Fibroblast of the aortic adventitia (primary cell): ENCODE measurements around the gene PARD3B. TPM values are rescaled to one million over a fixed set of nuclear protein-coding genes. Genes with fewer than 3 reads are reported as not detected.
A peak's percentile ranks its signal among the peaks of the same experiment; 100 is the strongest.

Experiments used
- DNase-seq: peaks from one replicate; pipeline ENCODE4 v3.0.0-alpha.2; 2010; ENCODE audit warnings: low read depth
- H3K4me3 ChIP-seq: 2 replicates; pipeline ENCODE4 v1.5.1; 2011; ENCODE audit warnings: low read depth, mild to moderate bottlenecking, control low read depth, low read length, moderate library complexity
- CTCF ChIP-seq: IDR thresholded peaks from 2 replicates; pipeline ENCODE4 v1.5.1; 2011; ENCODE audit warnings: mild to moderate bottlenecking, low read length, control low read depth, inconsistent platforms; ENCODE audit not compliant: insufficient read depth
- total RNA-seq: library from RNA; depleted of rRNA; stranded (reverse); fragments of >200 nt; gene quantifications from 2 replicates; pipeline ENCODE4 v1.2.3, GENCODE V29; 2012; ENCODE audit warnings: low replicate concordance

The PARD3B gene
- total RNA-seq, 1 donor = 15.9 TPM

DNA sequence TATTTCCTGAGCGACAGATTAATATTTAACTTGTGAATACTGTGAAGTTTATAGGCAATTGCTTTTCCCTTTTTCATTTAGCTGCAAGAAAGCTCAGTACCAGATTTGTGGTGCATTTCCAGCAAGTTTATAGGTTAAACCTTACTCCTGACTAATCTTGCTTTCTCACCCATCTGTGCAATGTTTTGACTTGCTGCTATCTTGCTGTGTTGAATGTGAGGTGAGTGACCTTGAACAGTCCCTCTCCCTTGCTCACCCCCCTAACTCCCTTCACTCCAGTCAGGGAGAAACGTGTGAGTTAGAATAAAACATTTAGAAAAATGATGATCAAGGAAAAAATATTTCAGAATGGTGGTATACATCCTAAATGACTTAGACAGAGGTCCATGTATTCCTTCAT lies 39.8 kb upstream of the PARD3B start:
- peak; percentile 12 for DNase-seq
- no peak overlapping the region for H3K4me3 ChIP-seq
- TF ChIP-seq CTCF = no peak

GRCh38 chr2:204505946-204506345 lies 39.3 kb upstream of the PARD3B start:
- DNase-seq = peak; percentile 75
- TF ChIP-seq CTCF = no peak
- H3K4me3 ChIP-seq = no peak overlapping the region

DNA sequence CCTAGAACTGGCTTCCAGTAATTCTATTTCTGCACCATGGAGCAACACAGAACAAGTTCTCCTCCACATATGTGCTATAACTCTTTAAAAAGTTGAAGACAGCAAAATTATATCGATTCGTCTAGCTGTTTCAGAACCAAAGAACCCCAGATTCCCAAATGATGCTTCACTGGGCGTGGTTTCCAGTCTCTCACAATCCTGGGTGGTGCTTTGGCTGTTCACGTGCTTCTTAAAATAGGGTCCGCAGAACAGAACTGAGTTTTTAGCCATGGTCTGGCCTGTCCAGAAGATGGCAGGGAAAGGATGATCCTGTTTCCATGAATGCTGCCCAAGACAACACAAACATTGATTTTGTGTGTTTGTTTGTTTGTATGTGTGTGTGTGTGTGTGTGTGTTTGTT lies 37.6 kb upstream of the PARD3B start:
- no peak overlapping the region for H3K4me3 ChIP-seq
- DNase-seq = peak; percentile 6
- no peak for TF ChIP-seq CTCF

DNA sequence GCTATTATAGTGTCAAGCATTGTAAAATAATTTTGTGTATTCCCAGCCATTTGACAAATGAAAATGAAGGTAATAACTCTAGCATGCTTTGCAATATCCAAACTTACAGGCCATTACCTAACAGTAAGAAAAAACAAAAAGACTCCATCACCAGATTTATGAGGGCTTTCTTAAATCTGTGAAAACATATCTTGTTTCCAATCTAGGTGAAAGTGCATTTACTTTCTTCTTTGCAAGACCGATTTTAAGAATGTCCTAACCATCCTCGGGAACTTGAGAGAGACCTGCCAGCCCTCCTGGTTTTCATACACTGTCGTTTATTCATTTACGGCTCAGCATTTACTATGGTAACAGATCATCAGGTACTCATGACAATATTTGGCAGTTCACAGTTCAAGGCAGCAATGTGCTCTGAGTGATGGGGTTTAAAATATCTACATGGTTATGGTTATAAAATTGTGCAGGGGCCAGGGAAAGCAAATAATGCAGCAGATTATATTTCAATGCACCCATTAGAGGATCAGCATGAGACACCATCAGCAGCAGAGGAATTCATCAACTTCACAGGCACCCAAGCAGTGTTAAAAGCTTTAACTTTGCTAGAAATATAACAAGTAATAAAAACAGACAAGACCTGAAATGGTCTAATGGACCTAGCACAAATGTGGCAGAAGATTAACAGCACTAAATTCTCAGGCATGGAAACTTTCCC lies 34.4 kb upstream of the PARD3B start:
- H3K4me3 ChIP-seq = no peak overlapping the region
- TF ChIP-seq CTCF = no peak
- DNase-seq = no peak

DNA sequence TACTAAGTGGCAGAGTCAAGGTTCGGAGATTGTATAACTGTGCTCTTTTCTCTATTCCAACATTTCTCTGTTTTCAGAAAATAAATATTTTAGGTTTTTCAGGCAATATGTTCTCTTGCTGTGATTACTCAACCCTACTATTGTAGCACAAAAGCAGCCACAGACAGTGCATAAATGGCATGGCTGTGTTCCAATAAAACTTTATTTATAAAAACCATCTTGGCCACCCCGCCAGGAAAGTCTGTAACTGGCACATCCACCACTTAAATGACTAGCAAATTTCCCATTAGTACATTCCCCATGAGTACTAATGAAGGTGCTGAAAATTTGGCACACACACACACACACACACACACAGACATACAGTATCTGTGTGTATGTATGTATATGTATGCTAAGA lies 30.8 kb upstream of the PARD3B start:
- DNase-seq = no peak
- no peak for TF ChIP-seq CTCF
- H3K4me3 ChIP-seq = no peak overlapping the region

- TF ChIP-seq CTCF = no peak
- no peak for DNase-seq
- H3K4me3 ChIP-seq = no peak overlapping the region
Observed at GRCh38 chr2:204515416-204515815, 29.9 kb upstream of the PARD3B start.

GRCh38 chr2:204517154-204517553 lies 28.1 kb upstream of the PARD3B start:
- no peak for TF ChIP-seq CTCF
- no peak for DNase-seq

More at GRCh38 chr2:204517154-204517553, 28.1 kb upstream of the PARD3B start:
- no peak overlapping the region for H3K4me3 ChIP-seq
